ENCODE measurements around the gene EI24. TPM values are rescaled to one million over a fixed set of nuclear protein-coding genes. Genes with fewer than 3 reads are reported as not detected.

The EI24 gene
- total and polyA plus RNA-seq, 9 of the 15 experiments (the other 6 are each of a cell fraction or from before 2014, with no cell fraction given), result 50.4 to 260 (median 168) TPM

- TF ChIP-seq DMBX1 (CRISPR knock-in tag; IDR thresholded peaks at IDR 0.05; ENCODE audit: borderline replicate concordance) (peak; percentile 87), SRSF1 (IDR thresholded peaks at IDR 0.05; ENCODE audit: low read depth, low read length) (no peak), ZNF408 (CRISPR knock-in tag; IDR thresholded peaks at IDR 0.05; ENCODE audit: low read depth) (no peak), ZBTB43 (CRISPR knock-in tag; IDR thresholded peaks at IDR 0.05) (no peak), ZBTB1 (CRISPR knock-in tag; IDR thresholded peaks at IDR 0.05; ENCODE audit: borderline replicate concordance, low read depth) (no peak), ZBTB34 (CRISPR knock-in tag; IDR thresholded peaks at IDR 0.05) (no peak), RFX1 (IDR thresholded peaks at IDR 0.05) (no peak), KAT2B (IDR thresholded peaks at IDR 0.05; ENCODE audit: low read depth, low read length) (no peak), HMGXB4 (CRISPR knock-in tag; IDR thresholded peaks at IDR 0.05) (no peak), NONO (IDR thresholded peaks at IDR 0.05; ENCODE audit: low read depth in 2 of 2, low read length in 1 of 2) (peak in 1 of 2 experiments; percentile 50; a peak in 1 of 4 replicates), THAP7 (CRISPR knock-in tag; IDR thresholded peaks at IDR 0.05) (no peak), PYGO2 (tag; IDR thresholded peaks at IDR 0.05) (0 out of 2 replicates have a peak, but pooled peaks have one; percentile 54), ZBTB7A (IDR thresholded peaks at IDR 0.05; ENCODE audit: borderline replicate concordance, control insufficient read depth, low read depth, low read length) (no peak), HLTF (IDR thresholded peaks at IDR 0.05) (no peak), NRF1 (conservative IDR thresholded peaks at IDR 0.05 in 1 of 2, IDR thresholded peaks at IDR 0.05 in 1 of 2) (no peak), NKRF (IDR thresholded peaks at IDR 0.05; ENCODE audit: borderline replicate concordance) (no peak), CBX8 (IDR thresholded peaks at IDR 0.05; ENCODE audit: borderline replicate concordance, extremely low read depth, low read depth, low read length, poor library complexity, severe bottlenecking) (no peak), TCFL5 (CRISPR knock-in tag; conservative IDR thresholded peaks at IDR 0.05) (no peak; the same call in 1 of the 2 replicates), YY1 (IDR thresholded peaks at IDR 0.05; ENCODE audit: borderline replicate concordance in 1 of 3, control insufficient read depth in 1 of 3, extremely low read depth in 1 of 3, insufficient read depth in 3 of 3, insufficient read length in 1 of 3, insufficient replicate concordance in 2 of 3, low read depth in 1 of 3, low read length in 2 of 3) (peak in 1 of 3 experiments; percentile 5), TCF7L2 (IDR thresholded peaks at IDR 0.05; ENCODE audit: low read depth, low read length) (no peak)
Observed at GRCh38 chr11:125552927-125553326, 16.4 kb upstream of the EI24 start (continued).
